ENCODE results near the gene VAMP8.

The VAMP8 gene

GRCh38 chr2:85604568-85605339, 27.4 kb downstream of the VAMP8 start:
- peaks cover 8% of the 10 kb centered on the region for H3K4me1 ChIP-seq (ENCODE audit: insufficient read depth, low read length, poor library complexity, severe bottlenecking)
- H3K27me3 ChIP-seq (ENCODE audit: insufficient read depth, low read length, poor library complexity, severe bottlenecking): no peaks in the 10 kb centered on the region
- H3K4me2 ChIP-seq (ENCODE audit: low read depth, low read length, poor library complexity, severe bottlenecking): no peak overlapping the region
- no peak overlapping the region for H3K9ac ChIP-seq (ENCODE audit: low read depth, low read length, poor library complexity, severe bottlenecking)
- no peaks in the 10 kb centered on the region for H3K9me3 ChIP-seq (ENCODE audit: insufficient read depth, low read depth, low read length)
- no peak overlapping the region for H2AFZ ChIP-seq (ENCODE audit: low read length)
- no peak for TF ChIP-seq EZH2phosphoT487 (IDR thresholded peaks at IDR 0.05; ENCODE audit: borderline replicate concordance)
- H3K36me3 ChIP-seq (ENCODE audit: insufficient read depth, low read length): peaks cover 15% of the 10 kb centered on the region; the same call in 1 of the 2 replicates
- H3K4me3 ChIP-seq (ENCODE audit: low read length, poor library complexity, severe bottlenecking): no peak overlapping the region
- H3F3A ChIP-seq (ENCODE audit: low read depth): peaks cover 4% of the 10 kb centered on the region; the same call in 1 of the 2 replicates
- H4K20me1 ChIP-seq (ENCODE audit: insufficient read depth, low read length, poor library complexity, severe bottlenecking): peaks cover 3% of the 10 kb centered on the region
- H3K9me2 ChIP-seq (replicated peaks; ENCODE audit: low read depth, low read length): no peaks in the 10 kb centered on the region
- H3K79me2 ChIP-seq (ENCODE audit: insufficient read depth, low read length): peaks cover 7% of the 10 kb centered on the region; the same call in 1 of the 2 replicates

GRCh38 chr2:85605406-85606115, 28.2 kb downstream of the VAMP8 start:
- TF ChIP-seq EZH2phosphoT487 (IDR thresholded peaks at IDR 0.05; ENCODE audit: borderline replicate concordance): no peak
- TF ChIP-seq CTCF (conservative IDR thresholded peaks at IDR 0.05; ENCODE audit: low read length): no peak
- Histone ChIP-seq H4K20me1 (ENCODE audit: insufficient read depth, low read length, poor library complexity, severe bottlenecking) (peaks cover 3% of the 10 kb centered on the region), H3K9ac (ENCODE audit: low read depth, low read length, poor library complexity, severe bottlenecking) (no peak overlapping the region), H3K36me3 (ENCODE audit: insufficient read depth, low read length) (peaks cover 15% of the 10 kb centered on the region; the same call in 1 of the 2 replicates), H3K4me3 (ENCODE audit: low read length, poor library complexity, severe bottlenecking) (no peak overlapping the region), H3F3A (ENCODE audit: low read depth) (peaks cover 4% of the 10 kb centered on the region; the same call in 1 of the 2 replicates), H3K27me3 (ENCODE audit: insufficient read depth, low read length, poor library complexity, severe bottlenecking) (no peaks in the 10 kb centered on the region), H3K79me2 (ENCODE audit: insufficient read depth, low read length) (peaks cover 13% of the 10 kb centered on the region), H3K9me2 (replicated peaks; ENCODE audit: low read depth, low read length) (no peaks in the 10 kb centered on the region), H3K9me3 (ENCODE audit: insufficient read depth, low read depth, low read length) (no peaks in the 10 kb centered on the region), H3K4me1 (ENCODE audit: insufficient read depth, low read length, poor library complexity, severe bottlenecking) (peaks cover 14% of the 10 kb centered on the region), H2AFZ (ENCODE audit: low read length) (no peak overlapping the region), H3K4me2 (ENCODE audit: low read depth, low read length, poor library complexity, severe bottlenecking) (no peak overlapping the region)

GRCh38 chr2:85606116-85606455, 28.7 kb downstream of the VAMP8 start:
- TF ChIP-seq EZH2phosphoT487 (IDR thresholded peaks at IDR 0.05; ENCODE audit: borderline replicate concordance): no peak
- no peak for TF ChIP-seq CTCF (conservative IDR thresholded peaks at IDR 0.05; ENCODE audit: low read length)
- H3K4me2 ChIP-seq (ENCODE audit: low read depth, low read length, poor library complexity, severe bottlenecking): no peak overlapping the region
- peaks cover 5% of the 10 kb centered on the region for H4K20me1 ChIP-seq (ENCODE audit: insufficient read depth, low read length, poor library complexity, severe bottlenecking)
- H3K27me3 ChIP-seq (ENCODE audit: insufficient read depth, low read length, poor library complexity, severe bottlenecking): no peaks in the 10 kb centered on the region
- H3K4me3 ChIP-seq (ENCODE audit: low read length, poor library complexity, severe bottlenecking): no peak overlapping the region
- no peaks in the 10 kb centered on the region for H3K9me2 ChIP-seq (replicated peaks; ENCODE audit: low read depth, low read length)
- peaks cover 4% of the 10 kb centered on the region; the same call in 1 of the 2 replicates for H3F3A ChIP-seq (ENCODE audit: low read depth)
- peaks cover 15% of the 10 kb centered on the region for H3K4me1 ChIP-seq (ENCODE audit: insufficient read depth, low read length, poor library complexity, severe bottlenecking)
- H3K9ac ChIP-seq (ENCODE audit: low read depth, low read length, poor library complexity, severe bottlenecking): no peak overlapping the region
- H2AFZ ChIP-seq (ENCODE audit: low read length): no peak overlapping the region
- H3K36me3 ChIP-seq (ENCODE audit: insufficient read depth, low read length): peaks cover 15% of the 10 kb centered on the region; the same call in 1 of the 2 replicates
- no peaks in the 10 kb centered on the region for H3K9me3 ChIP-seq (ENCODE audit: insufficient read depth, low read depth, low read length)
- H3K79me2 ChIP-seq (ENCODE audit: insufficient read depth, low read length): peaks cover 17% of the 10 kb centered on the region
